Measurements from ENCODE around the gene PLA2G2F.
A peak's percentile ranks its signal among the peaks of the same experiment; 100 is the strongest.

PLA2G2F gene

DNA sequence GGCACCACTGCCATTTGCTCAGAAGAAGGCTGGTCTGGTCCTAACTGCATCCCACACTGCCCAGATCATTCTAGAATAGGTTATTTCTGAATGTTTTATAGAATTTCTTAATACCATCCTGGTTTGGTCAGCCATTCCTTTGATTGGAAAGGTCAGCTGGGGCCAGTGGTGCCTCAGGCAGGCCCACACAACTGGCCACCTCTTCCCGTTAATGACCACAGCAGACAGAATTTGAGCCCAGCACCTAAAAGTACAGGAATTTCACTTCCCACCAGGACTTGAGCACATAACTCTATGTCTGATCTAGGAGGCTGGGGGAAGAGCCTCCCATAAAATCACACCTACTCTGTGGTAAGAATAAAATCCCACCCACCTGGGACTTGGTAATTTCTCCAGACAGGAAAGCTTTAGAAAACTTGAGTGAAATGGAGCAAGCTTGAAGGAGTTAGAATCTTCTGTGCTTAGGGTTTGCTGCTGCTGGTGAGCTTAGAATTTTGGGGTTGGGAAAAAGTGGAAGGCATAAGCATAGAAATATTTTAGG, 53.8 kb downstream of the PLA2G2F start:
- H3K4me3 ChIP-seq (ENCODE audit: low read depth, low read length): no peak overlapping the region
- DNase-seq (ENCODE audit: low read depth, low spot score): no peak
- in situ Hi-C loops (cut with HindIII; ENCODE audit: low sequenced_read_pairs): no loop called here
- TF ChIP-seq, protein P1, sequence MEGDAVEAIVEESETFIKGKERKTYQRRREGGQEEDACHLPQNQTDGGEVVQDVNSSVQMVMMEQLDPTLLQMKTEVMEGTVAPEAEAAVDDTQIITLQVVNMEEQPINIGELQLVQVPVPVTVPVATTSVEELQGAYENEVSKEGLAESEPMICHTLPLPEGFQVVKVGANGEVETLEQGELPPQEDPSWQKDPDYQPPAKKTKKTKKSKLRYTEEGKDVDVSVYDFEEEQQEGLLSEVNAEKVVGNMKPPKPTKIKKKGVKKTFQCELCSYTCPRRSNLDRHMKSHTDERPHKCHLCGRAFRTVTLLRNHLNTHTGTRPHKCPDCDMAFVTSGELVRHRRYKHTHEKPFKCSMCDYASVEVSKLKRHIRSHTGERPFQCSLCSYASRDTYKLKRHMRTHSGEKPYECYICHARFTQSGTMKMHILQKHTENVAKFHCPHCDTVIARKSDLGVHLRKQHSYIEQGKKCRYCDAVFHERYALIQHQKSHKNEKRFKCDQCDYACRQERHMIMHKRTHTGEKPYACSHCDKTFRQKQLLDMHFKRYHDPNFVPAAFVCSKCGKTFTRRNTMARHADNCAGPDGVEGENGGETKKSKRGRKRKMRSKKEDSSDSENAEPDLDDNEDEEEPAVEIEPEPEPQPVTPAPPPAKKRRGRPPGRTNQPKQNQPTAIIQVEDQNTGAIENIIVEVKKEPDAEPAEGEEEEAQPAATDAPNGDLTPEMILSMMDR (IDR thresholded peaks at IDR 0.05; ENCODE audit: low read depth, low read length): no peak

GRCh38 chr1:20194224-20194623, 55.1 kb downstream of the PLA2G2F start:
- TF ChIP-seq, protein P1 (IDR thresholded peaks at IDR 0.05; ENCODE audit: low read depth, low read length): no peak
- in situ Hi-C loops (cut with HindIII; ENCODE audit: low sequenced_read_pairs): no loop called here
- H3K4me3 ChIP-seq (ENCODE audit: low read depth, low read length): no peak overlapping the region
- no peak for DNase-seq (ENCODE audit: low read depth, low spot score)

GRCh38 chr1:20194757-20195461, 55.8 kb downstream of the PLA2G2F start:
- in situ Hi-C loops (cut with HindIII; ENCODE audit: low sequenced_read_pairs): no loop called here
- H3K4me3 ChIP-seq (ENCODE audit: low read depth, low read length): no peak overlapping the region
- TF ChIP-seq, protein P1 (IDR thresholded peaks at IDR 0.05; ENCODE audit: low read depth, low read length): peak; percentile 96
- peak; percentile 30 for DNase-seq (ENCODE audit: low read depth, low spot score)

DNA sequence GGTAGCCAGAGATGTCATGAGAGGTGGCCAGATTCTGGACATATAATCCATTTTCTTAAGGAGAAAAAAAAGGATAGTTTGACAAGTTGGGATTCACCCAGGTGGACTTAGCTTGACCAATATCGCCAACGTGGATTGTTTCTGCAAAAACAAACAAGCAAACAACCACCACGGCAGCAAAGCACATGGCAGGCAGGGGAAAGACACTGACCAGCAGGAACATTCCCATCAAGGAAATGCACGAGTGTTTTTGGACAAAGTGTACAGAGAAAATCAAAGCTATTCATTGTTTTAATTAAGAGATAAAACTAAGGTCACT, 56.3 kb downstream of the PLA2G2F start:
- TF ChIP-seq, protein P1 (IDR thresholded peaks at IDR 0.05; ENCODE audit: low read depth, low read length): no peak
- no peak for DNase-seq (ENCODE audit: low read depth, low spot score)
- no peak overlapping the region for H3K4me3 ChIP-seq (ENCODE audit: low read depth, low read length)
- in situ Hi-C loops (cut with HindIII; ENCODE audit: low sequenced_read_pairs): no loop called here

- TF ChIP-seq, protein P1 (IDR thresholded peaks at IDR 0.05; ENCODE audit: low read depth, low read length): no peak
- no peak for DNase-seq (ENCODE audit: low read depth, low spot score)
- in situ Hi-C loops (cut with HindIII; ENCODE audit: low sequenced_read_pairs): no loop called here
- H3K4me3 ChIP-seq (ENCODE audit: low read depth, low read length): no peak overlapping the region
Observed at GRCh38 chr1:20197329-20197791, 58.2 kb downstream of the PLA2G2F start.

DNA sequence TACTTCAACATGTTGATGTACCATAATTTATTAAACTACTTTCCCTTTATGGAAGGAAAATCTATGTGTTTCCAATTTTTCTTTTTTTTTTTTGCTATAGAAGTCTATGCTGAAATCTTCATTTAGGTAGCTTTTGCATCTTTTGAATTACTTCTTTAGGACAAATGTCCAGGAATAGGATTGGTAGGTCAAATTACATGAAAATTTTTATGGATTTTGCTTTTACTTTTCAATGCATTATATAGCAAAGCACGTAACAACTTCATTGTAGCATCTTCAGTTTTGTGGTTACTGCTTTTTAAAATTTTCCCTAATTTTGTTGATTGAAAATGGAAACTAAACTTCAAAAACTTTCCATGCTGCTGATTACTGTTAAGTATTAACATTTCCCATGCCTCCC, 59.2 kb downstream of the PLA2G2F start:
- TF ChIP-seq, protein P1 (IDR thresholded peaks at IDR 0.05; ENCODE audit: low read depth, low read length): no peak
- in situ Hi-C loops (cut with HindIII; ENCODE audit: low sequenced_read_pairs): no loop called here

More for the DNA sequence above, 59.2 kb downstream of the PLA2G2F start:
- DNase-seq (ENCODE audit: low read depth, low spot score): no peak
- no peak overlapping the region for H3K4me3 ChIP-seq (ENCODE audit: low read depth, low read length)
